ENCODE data around the gene F5.

Gene F5

GRCh38 chr1:169586067-169586394, 250 bp downstream of the F5 start:
- no peak for DNase-seq

GRCh38 chr1:169585181-169585580, 1.1 kb downstream of the F5 start:
- DNase-seq, result no peak

DNA sequence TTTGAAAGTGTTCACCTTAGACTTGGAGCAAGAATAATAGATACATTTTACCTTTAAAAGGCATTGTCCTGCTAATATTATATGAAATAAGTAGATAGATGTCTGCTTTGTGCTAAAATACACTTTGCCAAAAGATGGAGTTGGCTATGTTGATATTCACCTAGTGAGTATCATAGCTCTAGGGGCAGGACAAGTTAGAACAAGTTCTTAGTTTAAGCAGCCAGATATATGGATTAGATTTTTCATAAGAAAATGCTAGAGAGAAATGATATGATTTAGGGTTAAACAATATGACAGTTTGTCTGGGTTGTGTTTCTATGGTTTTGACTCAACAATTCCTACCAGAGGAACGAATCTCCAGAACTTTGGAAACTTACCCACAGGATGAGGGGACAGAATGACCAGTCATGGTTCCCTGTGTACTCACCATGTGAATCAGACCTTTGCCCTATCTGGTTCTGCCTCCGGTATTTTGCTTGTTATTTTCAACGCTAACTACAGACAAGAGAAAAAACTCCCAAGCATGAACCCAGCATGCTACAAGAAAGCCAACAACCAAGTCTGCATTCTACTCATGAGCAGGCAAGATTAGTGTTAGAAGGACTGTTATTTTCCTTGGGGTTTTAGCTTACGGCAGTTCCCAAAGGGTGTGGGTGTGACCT, 1.7 kb downstream of the F5 start:
- DNase-seq, result no peak

DNA sequence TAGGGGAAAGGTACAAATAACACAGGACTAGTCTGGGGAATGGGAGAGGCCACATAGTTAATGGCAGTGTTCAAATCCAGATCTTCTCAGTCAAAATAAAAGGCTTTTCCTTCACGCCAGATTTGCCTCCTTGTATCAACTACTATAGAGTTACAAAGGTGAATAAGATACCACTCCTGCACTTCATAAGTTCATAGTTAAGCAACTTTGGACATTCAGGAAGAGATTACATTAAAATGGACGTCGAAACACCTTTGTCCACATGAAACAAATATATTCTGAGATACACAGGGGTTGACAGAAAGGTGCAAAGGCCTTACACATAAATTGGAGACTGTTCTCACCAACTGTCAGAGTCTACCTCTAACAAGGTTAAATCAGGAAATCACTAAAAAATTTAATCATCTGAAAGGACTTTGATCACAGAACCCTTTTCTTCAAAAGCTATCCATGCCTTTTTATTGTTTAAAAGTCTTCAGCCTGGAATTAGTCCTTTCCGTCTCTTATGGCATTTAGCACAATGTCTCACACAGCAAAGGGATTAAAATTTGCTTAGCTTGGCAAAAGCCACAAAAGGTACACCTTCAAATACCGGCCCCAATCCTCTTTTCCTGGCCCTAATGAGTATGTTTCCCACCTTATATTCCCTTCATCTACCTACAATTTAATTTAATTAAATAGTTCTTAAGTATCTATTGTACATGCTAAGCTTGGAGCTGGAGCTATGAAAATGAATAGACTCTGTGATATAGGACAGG, 8.1 kb downstream of the F5 start:
- no peak for DNase-seq

DNA sequence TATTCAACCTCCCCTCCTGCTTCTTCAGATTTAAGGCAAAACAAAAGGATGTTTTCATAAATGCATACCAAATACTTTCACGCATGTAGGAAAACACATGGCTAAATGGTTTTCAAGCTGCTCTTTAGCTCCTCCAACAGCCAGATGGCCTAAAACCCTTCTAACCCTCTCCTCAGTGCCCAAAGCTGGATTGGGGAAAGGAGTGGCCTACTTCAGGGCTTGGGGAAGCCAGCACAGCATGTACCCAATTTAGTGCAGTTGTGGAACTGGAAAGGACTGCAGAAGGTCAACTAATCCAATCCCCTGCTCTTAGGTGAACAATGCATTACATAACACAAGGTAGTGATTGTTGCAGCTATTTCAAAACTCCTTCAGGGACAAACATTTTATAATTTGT, 9.3 kb downstream of the F5 start:
- no peak for DNase-seq

DNA sequence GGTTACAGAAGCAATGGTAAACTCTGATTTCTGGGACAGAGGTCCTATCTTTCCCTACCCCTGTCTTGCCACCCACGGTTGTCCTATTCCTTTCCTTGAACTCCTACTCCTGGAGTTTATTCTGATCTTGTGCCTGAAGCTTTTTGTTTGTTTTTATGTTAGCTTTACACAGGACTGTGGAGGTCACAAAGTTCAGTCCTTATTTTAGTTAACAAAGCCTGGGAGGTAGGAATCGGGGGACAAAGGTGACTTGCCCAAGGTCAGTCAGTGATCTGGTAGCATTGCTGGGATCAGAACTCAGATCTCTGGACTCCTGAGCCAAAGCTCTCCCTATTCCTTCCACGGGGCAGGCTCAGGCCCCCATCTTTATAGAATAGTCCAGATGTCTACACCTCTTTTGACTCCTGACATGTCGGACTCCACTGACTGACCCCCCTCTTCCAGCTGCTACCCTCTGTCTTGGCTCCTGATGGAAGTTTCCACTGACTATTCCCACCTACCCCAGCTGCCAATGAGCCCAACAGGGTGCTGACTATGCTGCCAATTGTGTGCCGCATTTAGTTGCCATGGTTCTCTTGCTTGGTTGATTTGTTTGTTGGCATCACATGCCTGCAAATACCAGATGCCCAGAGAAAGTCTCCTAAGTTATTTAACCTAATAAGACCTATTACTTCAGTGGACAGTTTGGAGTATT, 9.9 kb downstream of the F5 start:
- DNase-seq, result no peak

DNA sequence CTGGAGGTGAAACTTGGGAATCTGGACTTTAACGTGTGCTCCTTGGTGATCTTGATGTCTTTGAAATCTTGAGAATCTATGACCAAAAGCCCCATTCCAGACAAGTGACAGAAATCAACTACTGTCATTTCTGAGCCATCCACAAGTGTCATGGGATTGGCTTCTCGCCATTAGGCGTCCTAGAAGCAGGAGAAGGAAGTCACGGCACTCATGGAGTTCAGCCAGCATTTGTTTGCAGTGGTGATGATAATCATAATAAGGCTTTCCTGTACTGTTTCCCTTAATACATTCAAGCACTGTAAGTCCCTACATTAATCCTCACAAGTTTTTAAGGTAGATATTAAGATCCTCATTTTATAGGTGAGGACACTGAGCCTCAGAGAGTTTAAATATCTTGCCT, 11.9 kb downstream of the F5 start:
- no peak for DNase-seq

DNA sequence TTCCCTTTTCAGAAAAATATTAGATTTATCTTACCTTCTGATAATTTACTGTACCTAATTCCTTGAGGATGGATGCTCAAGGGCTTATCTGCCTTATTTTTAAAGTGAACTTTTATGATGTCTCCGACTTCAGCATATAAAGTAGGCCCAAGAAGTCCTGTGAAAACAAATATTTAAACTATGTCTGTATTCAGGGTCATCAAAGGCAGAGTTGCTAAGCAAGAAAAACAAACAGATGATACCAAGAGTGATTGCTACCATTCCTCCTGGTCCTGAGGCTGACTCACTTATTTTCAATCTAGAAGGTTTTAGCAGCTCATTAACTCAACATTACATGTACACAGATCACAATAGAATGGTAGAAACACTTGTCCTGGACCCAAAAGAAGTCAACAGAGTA, 14.1 kb downstream of the F5 start:
- no peak for DNase-seq

DNA sequence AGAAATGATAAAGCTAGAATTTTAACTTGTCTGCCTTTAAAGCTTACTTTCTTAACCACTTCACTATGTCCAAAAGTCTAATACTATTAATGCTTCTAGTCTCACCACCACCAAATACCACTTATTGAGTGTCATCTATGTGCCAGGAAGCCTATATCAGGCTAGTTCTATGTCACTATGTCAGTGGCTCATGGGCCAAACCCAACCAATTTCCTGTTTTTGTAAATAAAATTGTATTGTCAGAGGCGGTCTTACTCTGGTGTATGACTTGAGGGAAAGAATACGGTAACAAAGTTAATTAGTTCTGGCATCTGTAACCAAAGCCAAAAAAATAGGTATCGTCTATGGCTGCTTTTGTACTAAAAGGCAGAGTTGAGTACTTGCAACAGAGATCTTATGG, 14.8 kb downstream of the F5 start:
- DNase-seq, result no peak

- no peak for DNase-seq
Measured at GRCh38 chr1:169570172-169570574, 16.1 kb downstream of the F5 start.

DNA sequence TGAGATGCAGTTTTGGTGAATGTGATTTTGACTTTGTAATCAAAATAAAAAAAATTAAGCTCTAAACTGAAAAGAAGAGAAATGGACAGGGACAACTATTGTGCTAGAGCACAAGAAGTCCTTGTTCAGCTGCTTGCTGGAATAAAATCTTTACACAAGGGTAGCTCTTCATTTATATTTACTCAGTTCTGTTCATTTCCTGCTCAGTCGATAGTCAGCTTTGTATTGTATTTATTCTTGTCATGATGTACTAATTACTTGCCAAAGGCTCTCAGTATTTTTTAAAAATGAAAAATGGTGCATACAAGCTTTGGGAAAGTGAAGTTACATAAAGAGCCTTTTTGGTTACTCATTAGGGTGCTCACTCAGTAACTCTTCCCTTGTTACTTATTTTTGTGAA, 17.8 kb downstream of the F5 start:
- no peak for DNase-seq

DNA sequence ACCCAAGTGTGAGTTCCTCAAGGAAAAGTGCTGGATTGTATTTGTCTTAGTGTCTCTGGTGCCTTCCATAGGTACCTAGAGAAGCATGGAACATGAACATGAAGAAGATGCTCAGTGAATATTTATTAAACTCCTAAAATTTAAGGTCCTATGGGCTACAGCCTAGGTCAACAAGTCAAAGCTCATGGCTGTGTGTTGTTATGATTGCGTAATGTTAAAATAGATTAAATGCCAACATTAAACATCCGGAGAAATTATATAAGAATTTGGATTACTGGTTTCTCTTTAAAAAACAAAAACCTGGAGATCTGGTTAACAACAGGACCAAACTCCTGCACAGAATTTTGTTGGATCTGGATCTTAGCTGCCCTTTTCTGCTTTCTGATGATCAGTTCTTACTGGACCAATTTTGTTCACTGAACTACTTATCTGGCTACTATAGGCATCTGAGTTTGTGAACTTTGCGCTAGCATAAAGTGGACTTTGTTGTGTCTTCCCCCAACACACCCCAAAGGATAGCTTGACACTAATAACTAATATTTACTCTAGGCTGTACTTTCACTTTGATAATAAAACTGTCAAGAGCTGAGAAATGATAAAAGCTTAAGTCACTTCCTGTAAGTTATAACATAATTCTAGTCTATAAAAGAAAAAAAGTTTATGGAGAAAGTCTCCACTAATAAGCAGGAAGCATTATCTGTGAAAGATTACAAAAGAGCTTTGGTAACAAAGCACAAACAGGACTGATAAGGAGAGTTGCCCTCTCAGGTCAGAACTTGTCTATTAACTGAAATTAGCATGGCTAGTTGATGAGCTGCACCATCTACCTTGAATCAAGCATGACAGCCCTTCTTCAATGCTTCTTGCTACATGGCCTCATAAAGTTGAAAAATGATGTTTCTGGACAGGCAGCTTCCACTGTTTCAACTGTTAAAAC, 20.7 kb downstream of the F5 start:
- DNase-seq, result no peak

DNA sequence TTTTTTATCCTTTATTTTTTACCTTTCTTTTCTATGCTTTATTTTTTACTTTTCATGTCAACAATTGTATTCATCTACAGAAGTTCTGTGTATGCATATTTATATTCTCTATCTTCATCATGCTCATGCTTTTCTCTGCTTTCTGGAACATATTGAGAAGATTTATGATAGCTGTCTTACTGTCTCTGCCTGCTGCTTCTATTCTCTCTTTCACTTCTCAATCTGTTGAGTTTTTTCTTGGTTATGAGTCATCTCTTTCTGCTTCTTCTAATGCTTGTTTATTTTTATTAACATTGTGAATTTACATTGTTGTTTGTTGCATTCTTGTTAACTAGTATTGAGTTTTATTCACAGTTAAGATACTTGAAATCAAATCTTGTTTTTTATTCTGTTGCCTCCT, 22.6 kb downstream of the F5 start:
- DNase-seq, result no peak

GRCh38 chr1:169563019-169563615, 23.2 kb downstream of the F5 start:
- DNase-seq, result no peak

GRCh38 chr1:169561692-169562091, 24.6 kb downstream of the F5 start:
- DNase-seq, result no peak

- no peak for DNase-seq
Measured at GRCh38 chr1:169557131-169557530, 29.1 kb downstream of the F5 start.

DNA sequence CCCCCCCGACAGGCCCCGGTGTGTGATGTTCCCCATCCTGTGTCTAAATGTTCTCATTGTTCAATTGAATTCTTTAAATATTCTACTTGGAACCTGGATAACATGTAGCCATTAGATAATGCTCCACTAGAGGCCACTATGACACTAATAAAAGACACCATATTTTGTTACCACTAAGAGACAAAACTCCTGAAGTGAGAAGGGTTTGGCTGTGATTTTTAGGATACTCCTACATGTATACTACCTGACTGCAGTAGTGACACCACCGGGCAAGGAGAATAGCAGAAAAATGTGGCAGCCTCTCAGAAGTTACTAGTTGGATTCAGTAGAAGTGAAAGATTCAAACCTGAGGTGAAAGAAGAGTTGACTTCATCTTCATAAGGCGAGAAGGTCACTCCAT, 36.0 kb downstream of the F5 start:
- no peak for DNase-seq

GRCh38 chr1:169548282-169548681, 38.0 kb downstream of the F5 start:
- DNase-seq, result no peak

DNA sequence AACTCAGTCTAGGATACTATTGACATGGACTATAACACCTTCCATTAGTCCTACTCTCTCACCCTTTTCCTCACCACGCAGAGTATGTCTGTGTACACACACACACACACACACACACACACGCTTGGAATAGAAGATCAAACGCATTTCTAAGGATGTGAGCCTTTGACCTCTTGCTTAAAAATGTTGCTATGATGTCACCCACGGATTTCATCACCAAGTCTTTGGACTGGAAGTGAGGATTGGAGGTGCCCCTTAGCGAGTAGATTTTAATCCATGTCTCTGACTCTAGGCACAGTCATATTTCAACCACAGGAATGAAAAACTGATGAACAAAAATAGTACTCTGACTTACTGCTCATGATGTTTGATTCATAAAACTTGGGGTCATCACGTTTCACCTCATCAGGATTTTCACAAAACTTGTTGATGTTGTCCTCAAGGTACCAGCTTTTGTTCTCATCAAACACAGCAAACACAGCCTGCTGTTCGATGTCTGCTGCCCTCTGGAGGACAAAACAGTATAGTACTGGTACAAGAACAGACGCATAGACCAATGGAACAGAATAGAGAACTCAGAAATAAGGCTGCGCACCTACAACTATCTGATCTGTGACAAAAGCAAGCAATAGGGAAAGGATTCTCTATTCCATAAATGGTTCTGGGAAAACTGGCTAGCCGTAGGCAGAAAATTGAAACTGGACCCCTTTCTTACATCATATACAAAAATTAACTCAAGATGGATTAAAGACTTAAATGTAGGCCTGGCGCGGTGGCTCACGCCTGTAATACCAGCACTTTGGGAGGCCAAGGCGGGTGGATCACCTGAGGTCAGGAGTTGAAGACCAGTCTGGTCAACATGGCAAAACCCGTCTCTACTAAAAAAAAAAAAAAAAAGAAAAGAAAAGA, 39.9 kb downstream of the F5 start:
- peak; percentile 31 for DNase-seq

- no peak for DNase-seq
Measured at GRCh38 chr1:169545472-169545871, 40.8 kb downstream of the F5 start.

DNA sequence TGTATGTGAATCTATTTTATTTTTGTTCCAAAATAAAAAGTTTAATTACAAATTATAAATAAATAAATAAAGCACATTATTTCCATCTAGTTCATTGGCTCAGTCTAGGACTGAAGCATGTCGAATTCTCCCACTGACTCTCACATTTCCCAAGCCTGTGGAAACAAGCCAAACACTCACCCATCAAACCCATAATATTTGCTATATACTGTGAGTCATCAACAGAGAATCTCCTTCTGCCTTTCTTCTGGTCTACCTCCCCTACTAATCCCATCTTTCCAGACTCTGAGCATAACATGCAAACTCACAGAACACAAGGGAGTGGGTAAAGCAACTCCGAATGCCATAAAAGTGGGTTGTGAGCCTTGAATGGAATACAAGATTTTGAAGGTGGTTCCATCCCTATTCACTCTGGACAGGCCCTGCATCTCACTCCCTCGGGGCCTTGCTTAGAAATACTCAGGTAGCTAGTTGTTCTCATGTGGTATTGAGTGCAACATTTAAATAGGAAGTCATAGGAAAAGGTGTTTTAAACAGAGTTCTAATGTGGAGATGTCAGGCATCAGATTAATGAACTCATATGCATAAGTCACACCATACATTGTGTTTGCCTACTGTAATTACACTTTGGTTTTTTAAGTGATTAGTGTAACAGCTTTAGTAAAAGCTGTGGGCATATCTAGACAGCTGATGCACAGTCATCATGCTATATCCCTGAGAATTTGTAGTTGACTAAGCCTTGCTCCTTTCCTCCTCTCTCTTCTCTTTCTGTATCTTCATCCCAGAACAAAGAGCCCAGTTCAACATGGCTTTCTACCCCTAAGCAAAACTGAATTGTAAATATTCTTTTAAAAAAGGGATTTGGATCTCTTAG, 47.0 kb downstream of the F5 start:
- DNase-seq, result no peak
